ENCODE data around the gene DNAJB13. TPM values are rescaled to one million over a fixed set of nuclear protein-coding genes. Genes with fewer than 3 reads are reported as not detected.

The DNAJB13 gene
- total RNA-seq, 6 experiments from 2014 or later, result not detected

DNA sequence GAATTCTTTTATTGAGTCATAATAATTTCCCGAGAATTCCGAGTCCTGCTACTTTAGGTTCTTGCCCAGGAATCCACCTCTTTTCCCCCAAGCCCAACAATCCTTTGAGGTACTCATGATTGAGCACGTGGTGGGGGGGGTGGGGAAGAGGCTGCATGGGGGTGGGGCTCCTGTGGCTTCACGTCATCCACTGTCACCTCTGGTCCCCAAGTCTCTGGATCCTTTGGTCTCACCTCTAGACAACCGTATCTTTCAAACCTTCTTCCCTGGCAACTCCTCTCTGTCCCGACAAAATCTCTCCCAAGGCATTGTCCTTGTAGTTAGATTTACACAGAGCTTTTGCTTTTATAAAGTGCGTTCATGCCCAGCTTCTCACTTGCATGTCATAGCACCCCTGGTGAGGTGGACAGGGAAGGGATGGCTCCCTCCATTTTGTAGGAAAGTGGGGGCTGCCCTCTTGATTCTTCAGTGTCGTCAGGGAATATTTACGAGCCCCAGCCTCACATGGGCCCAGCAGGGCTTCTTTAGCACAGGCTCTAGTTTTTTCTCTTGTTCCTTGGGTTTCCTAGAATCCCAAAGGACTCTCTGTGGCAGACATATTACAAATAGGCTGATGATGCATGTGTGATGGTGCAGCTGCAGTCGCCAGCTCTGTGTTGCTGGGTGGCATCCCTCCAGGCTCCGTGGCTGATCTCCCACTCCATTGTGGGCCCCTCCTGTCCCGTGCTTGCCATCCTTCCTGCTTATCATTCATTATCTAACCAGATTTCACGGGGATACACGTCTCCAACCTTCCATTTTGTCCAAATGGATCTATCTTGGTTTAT lies 49.7 kb downstream of the DNAJB13 start:
- no peak for ATAC-seq

GRCh38 chr11:74001822-74002286 lies 51.0 kb downstream of the DNAJB13 start:
- no peak for ATAC-seq
- intact Hi-C loops (cut with DNase I), result no loop called here
- no peak for TF ChIP-seq POLR2A (IDR thresholded peaks at IDR 0.05)
- no peak for TF ChIP-seq CTCF (IDR thresholded peaks at IDR 0.05)
- H3K27me3 ChIP-seq, result no peaks in the 10 kb centered on the region
- no peak overlapping the region for H3K27ac ChIP-seq
- H3K4me1 ChIP-seq, result peaks cover 0 to under 1% (median 0%) of the 10 kb centered on the region in 4 donors
- DNase-seq, result no peak
- H3K36me3 ChIP-seq, result no peaks in the 10 kb centered on the region
- no peaks in the 10 kb centered on the region for H3K9me3 ChIP-seq
- WGBS (ENCODE audit: insufficient coverage, low coverage, low lambda C conversion rate, missing lambda C conversion rate), result 100% methylated on average over 3 of the region's 7 CpGs
- no peak overlapping the region for H3K4me3 ChIP-seq

More for the DNA sequence above, 49.7 kb downstream of the DNAJB13 start:
- no peaks in the 10 kb centered on the region for H3K27me3 ChIP-seq
- H3K27ac ChIP-seq, result no peak overlapping the region
- DNase-seq, result no peak
- H3K4me1 ChIP-seq, result no peaks in the 10 kb centered on the region
- TF ChIP-seq POLR2A (IDR thresholded peaks at IDR 0.05) (no peak), CTCF (IDR thresholded peaks at IDR 0.05) (no peak)
- H3K36me3 ChIP-seq, result no peaks in the 10 kb centered on the region
- WGBS (ENCODE audit: insufficient coverage, low coverage, low lambda C conversion rate, missing lambda C conversion rate), result 92% methylated on average over 7 of the region's 14 CpGs
- no peak overlapping the region for H3K4me3 ChIP-seq
- intact Hi-C loops (cut with DNase I), result no loop called here
- no peaks in the 10 kb centered on the region for H3K9me3 ChIP-seq

- Histone ChIP-seq H3K27ac (no peak overlapping the region), H3K27me3 (no peaks in the 10 kb centered on the region), H3K9me3 (no peaks in the 10 kb centered on the region), H3K36me3 (no peaks in the 10 kb centered on the region), H3K4me3 (no peak overlapping the region), H3K4me1 (peaks cover 0 to 4% (median 0%) of the 10 kb centered on the region in 4 donors)
- intact Hi-C loops (cut with DNase I), result no loop called here
- TF ChIP-seq CTCF (IDR thresholded peaks at IDR 0.05) (no peak), POLR2A (IDR thresholded peaks at IDR 0.05) (no peak)
- 91% methylated on average over 4 of the region's 4 CpGs for WGBS (ENCODE audit: insufficient coverage, low coverage, low lambda C conversion rate, missing lambda C conversion rate)
- DNase-seq (no peak), ATAC-seq (no peak)
Observed at GRCh38 chr11:74002832-74003231, 52.0 kb downstream of the DNAJB13 start.

DNA sequence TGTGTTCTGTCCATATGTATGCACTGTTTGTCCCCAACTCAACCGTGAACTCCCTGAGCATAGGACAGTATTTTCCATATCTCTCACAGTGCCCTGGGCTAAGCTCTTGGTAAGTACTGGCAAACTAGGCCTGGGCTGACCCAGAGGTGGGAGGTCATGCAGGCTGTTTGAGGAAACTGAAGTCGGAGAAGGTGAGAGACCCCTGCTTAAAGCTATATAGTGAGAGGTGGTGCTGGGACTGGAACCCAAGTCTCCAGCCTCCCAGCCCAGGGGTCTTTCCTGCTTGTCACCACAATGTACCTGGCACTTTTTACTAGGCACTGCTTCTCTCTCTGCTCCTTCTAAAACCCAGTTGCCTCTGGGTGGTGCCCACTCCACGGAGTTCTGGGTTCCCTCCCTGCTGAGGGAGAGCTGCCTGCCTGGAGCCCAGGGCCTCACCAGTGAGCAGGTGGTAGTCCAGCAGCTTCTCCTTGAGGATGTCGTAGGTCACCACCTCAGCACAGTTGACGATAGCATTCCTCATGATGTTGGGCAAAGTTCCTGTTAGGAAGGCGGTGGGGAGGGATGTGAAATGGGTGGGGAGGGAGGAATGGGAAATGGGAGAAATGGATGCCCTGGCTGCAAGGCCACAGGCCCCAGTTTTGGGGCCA lies 53.3 kb downstream of the DNAJB13 start:
- no peak for ATAC-seq
- intact Hi-C loops (cut with DNase I), result no loop called here
- no peaks in the 10 kb centered on the region for H3K9me3 ChIP-seq

More for the DNA sequence above, 53.3 kb downstream of the DNAJB13 start:
- 91% methylated on average over 4 of the region's 6 CpGs for WGBS (ENCODE audit: insufficient coverage, low coverage, low lambda C conversion rate, missing lambda C conversion rate)
- Histone ChIP-seq H3K27ac (no peak overlapping the region), H3K4me1 (peaks cover 0 to 4% (median 0%) of the 10 kb centered on the region in 4 donors), H3K4me3 (no peak overlapping the region), H3K36me3 (no peaks in the 10 kb centered on the region), H3K27me3 (no peaks in the 10 kb centered on the region)
- no peak for DNase-seq
- TF ChIP-seq POLR2A (IDR thresholded peaks at IDR 0.05) (no peak), CTCF (IDR thresholded peaks at IDR 0.05) (no peak)

All from right lobe of liver (tissue), 6 donors.